HG02943 (cell line): ENCODE results near the gene CD79B.
"Not testable (repeated sequence)": the region's sequence is repeated elsewhere in the genome, so short reads cannot be mapped to it uniquely, and the experiment has no call there.

Experiments
- ATAC-seq: cut with Tn5 transposase; IDR thresholded peaks from one replicate; pipeline ENCODE4 v1.9.1; 2021; ENCODE audit warnings: mild to moderate bottlenecking, low read depth, moderate library complexity; ENCODE audit not compliant: unreplicated experiment

CD79B gene

DNA sequence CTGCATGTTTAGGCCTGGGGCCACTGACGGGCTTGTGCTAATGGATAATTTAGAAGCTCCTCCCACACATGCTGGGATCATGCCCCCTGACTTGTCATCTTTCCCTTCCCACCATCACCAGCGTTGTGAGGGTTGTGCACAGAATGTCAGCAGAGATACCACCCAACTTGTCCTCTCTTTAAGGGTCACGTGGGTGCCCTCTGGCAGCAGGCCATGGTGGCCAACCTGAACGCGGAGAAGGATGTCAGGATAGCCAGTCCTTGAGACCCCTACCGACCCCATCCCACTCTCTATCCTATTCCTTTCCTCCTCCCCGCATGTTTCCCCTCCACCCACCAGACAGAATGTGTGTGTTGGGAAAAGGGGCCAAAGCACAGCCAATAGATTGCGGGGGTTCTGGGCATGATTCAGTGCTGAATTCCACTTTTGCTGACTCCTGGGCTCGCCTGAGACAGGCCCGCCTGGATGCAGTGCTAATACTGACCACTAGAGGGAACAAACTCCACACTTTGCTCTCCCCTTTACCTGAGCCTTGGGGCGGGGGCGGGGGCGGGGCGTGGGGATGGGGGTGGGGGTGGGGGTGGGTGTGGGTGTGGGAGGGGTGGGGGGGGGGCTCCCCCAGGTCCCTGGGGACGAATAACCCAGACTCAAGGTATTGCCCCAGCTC, 50.1 kb downstream of the CD79B start, which contains the start of gene GH2:
Gene GH2, minus strand, starts transcription at position 10 of the 667 bp plus-strand sequence. CDS start 143 bp downstream, outside the sequence.
- ATAC-seq = no peak

DNA sequence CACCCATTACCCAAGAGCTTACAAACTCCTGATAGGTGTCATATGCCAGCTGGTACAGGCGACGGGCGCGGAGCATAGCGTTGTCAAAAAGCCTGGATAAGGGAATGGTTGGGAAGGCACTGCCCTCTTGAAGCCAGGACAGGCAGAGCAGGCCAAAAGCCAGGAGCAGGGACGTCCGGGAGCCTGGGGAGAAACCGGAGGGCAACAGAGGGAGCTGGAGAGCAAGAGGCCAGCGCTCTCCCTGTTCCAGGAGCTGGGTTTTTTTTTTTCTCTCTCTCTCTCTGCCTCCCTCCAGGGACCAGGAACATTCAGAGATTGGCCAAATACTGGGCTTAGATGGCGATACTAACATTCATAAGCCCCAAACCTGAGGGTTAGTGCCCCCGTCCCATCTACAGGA, 50.8 kb downstream of the CD79B start:
- ATAC-seq = not testable (repeated sequence)

DNA sequence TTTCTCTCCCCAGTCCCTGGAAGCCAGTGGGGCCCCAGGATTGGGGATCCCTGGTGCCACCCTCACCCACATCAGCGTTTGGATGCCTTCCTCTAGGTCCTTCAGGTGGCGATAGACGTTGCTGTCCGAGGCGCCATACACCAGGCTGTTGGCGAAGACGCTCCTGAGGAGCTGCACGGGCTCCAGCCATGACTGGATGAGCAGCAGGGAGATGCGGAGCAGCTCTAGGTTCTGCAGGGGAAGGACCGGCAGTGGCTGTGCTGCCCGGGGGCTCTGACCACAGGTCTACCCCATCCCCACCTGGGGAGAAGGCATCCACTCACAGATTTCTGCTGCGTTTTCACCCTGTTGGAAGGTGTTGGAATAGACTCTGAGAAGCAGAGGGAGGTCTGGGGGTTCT, 51.4 kb downstream of the CD79B start:
- no peak for ATAC-seq
